ENCODE data around the gene KRT14.
"Not testable (repeated sequence)": the region's sequence is repeated elsewhere in the genome, so short reads cannot be mapped to it uniquely, and the experiment has no call there.

Gene KRT14

GRCh38 chr17:41606930-41607329, 20.2 kb upstream of the KRT14 start:
- DNase-seq (ENCODE audit: low read depth in 2 of 2): not testable (repeated sequence)

DNA sequence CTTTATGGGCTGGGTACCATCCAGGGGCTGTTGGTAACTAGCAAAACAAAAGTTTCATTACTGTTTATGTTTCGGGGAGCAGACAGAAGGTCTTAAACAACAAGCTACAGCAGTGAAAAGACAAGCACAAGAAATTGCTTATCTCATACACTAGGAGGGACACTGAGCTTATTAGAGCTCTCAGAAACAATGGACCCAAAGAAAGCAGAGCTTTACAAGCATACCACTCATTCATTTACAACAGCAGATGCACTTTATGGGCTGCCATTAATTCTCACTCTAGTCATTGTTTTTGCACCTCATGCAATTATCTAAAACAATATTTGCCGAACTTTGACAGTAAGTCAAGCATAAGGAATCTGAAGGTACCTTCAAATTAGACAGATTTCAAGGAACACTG, 15.8 kb upstream of the KRT14 start:
- no peak for DNase-seq (ENCODE audit: low read depth in 2 of 2)

DNA sequence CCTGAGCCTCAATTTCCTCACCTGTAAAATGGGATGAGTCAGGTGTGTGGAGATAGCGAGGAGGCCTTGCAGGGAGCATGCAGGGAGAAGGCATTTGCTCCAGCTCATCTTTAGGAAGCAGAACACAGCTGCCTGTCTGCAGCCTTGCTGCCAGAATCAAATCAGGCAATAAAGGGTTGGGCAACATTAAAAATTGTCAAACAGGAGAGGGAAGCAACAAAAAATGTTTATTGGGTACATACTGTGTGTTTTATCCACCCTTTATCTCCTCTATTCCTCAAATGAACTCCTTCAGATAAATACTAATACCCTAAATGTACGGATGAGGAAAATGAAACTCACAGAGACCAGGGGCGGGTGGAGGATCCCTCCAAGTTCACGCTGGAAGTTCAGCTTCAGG, 13.6 kb upstream of the KRT14 start:
- no peak for DNase-seq (ENCODE audit: low read depth in 2 of 2)

GRCh38 chr17:41599680-41600079, 13.0 kb upstream of the KRT14 start:
- DNase-seq (ENCODE audit: low read depth in 2 of 2): no peak

DNA sequence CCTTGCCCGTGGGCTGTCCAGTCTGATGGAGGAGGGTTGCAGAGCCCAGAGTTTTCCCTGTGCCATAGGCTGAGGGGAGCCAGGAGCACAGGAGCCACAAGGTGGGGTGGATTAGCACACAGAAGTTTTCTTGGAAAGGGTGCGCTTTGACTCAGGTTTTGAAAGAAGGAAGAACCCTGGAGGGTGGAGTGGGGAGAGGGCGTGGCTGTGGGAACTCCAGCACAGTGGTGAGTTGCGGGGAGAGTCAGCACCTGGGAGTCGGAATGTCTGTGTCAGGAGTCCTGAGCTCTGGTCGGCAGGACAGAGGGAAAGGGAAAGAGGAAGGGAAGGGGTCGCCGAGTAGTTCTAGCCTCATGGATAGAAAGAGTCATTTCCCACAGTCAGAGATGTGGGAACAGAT, 8.9 kb upstream of the KRT14 start:
- no peak for DNase-seq (ENCODE audit: low read depth in 2 of 2)

DNA sequence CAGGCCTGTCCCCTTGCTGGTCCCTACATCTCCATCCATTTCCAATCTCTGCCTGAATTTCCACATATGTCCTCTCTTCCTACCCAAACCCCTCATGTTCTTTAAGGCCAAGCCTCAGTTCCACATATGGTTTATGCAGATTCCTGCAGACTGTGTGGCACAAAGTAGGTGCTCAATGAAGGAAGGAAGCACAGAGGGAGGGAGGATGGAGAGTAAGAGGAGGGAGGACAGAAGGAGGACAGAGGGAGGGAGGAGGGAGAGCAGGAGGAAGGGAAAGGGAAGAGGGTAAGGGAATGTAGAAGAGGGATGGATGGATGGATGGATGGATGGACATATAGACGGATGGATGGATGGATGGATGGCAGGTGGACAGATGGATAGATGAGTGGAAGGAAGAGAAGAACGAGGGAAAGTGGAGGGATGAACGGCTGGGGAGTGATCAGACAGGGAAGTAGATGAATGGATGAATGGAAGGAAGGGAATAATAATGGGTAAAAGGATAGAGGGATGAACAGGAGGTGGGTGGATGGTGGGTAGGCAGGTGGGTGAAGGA, 7.7 kb upstream of the KRT14 start:
- DNase-seq (ENCODE audit: low read depth in 2 of 2): no peak

DNA sequence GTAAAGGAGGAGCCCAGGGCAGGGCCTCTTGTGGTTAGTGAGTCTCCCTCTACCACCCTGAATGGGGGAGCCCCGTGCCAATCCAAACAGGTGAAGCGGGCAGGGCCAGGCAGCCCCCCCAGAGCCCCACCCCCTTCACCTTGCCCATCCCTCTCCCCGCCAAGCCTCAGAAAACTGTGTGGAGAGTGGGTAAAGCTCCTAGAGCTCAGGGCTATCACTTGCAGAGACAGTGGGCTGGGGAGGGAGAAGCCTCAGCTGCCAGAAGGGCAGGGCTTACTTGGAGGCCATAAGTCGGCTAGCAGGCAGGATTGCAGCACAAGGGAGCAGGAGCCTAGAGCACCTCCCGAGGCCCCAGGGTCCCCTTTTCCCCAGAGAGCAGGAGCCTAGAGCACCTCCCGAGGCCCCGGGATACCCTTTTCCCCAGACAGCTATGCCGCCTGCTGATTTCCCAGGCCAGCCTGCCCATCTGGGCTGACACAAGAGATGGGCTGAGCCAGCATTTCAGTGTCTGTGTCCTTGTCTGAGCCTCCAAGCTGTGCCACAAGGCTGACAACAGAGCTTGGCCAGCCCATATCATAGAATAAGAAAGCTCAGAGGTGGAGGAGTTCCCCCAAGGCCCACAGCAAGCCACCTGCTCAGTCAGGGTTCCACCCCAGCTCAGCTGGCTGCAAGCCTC, 6.7 kb upstream of the KRT14 start:
- DNase-seq (ENCODE audit: low read depth in 2 of 2): no peak

GRCh38 chr17:41592601-41593305, 6.1 kb upstream of the KRT14 start:
- DNase-seq (ENCODE audit: low read depth in 2 of 2): no peak

- DNase-seq (ENCODE audit: low read depth in 2 of 2): no peak
Observed at GRCh38 chr17:41589301-41589700, 2.6 kb upstream of the KRT14 start.

DNA sequence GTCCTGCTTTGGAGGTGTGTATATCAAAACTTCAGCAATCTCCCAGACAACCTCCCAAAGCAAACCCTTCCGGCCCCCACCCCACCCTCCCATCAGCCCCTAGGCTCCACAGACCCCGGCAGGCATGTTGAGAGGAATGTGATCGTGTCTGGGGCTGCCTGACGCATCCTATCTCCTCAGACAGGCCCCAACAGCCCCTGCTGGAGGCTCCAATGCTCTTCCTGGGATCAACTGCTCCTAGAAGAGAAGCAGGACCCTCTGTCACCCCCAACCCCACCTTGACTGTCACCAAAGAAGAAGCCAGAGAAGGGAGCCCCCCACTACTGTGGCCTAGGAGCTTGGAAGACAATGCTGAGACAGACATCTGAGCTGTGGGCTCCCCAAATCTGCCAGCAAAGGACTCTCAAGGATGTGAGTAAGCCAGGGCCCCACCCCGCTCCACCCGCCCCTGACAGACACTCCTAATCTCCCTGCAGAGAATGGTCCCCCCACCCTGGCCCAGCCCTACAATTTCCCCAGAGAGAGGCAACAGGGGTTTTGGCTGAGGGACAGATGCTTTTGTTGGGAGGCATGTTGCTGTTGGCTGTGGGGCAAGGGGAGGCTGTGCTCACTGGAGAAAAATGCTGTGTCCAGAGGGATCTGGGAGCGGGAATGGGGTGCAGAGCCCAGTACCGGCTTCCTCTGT, 1.6 kb upstream of the KRT14 start:
- no peak for DNase-seq (ENCODE audit: low read depth in 2 of 2)

GRCh38 chr17:41585301-41586056, 1.2 kb downstream of the KRT14 start:
- no peak for DNase-seq (ENCODE audit: low read depth in 2 of 2)

GRCh38 chr17:41584331-41584927, 2.3 kb downstream of the KRT14 start:
- DNase-seq (ENCODE audit: low read depth in 2 of 2): not testable (repeated sequence)

GRCh38 chr17:41583137-41584127, 3.3 kb downstream of the KRT14 start:
- DNase-seq (ENCODE audit: low read depth in 2 of 2): no peak

DNA sequence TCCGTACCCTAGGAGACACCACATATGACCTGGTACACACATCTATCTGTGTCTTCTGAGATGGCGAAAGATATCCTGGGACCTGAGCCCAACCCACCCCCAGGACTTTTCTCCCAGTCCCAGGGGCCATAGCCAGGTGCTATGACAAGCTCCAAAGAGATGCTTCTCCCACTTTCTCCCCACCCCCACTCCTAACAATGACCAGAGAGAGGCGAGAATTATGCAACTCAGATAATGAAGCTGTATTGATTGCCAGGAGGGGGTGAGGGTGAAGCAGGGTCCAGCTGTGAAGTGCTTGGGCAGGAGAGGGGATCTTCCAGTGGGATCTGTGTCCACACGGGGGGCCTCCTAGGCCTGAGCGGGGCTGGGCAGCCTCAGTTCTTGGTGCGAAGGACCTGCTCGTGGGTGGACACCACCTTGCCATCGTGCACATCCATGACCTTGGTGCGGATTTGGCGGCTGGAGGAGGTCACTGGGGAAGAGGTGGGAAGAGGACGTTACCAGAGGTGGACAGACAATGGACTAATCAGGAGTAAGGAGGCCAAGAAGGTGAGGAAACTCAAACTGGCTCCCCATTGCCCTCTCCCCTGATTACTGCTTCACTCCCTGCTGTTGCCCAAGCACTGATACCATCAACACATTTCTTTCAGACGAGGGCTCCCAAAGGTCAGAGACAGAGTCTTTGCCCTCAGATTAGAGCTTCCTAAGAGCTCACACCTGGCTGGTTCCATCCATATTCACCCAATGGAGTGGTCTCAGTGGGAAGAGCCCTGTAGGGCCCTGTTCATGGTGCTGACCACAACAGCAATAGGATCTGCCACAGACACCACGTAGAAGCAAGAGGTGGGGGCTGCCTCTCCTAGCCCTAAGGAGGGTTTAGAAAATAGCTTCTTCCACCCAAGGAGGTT, 4.4 kb downstream of the KRT14 start:
- DNase-seq (ENCODE audit: low read depth in 2 of 2): not testable (repeated sequence)

DNA sequence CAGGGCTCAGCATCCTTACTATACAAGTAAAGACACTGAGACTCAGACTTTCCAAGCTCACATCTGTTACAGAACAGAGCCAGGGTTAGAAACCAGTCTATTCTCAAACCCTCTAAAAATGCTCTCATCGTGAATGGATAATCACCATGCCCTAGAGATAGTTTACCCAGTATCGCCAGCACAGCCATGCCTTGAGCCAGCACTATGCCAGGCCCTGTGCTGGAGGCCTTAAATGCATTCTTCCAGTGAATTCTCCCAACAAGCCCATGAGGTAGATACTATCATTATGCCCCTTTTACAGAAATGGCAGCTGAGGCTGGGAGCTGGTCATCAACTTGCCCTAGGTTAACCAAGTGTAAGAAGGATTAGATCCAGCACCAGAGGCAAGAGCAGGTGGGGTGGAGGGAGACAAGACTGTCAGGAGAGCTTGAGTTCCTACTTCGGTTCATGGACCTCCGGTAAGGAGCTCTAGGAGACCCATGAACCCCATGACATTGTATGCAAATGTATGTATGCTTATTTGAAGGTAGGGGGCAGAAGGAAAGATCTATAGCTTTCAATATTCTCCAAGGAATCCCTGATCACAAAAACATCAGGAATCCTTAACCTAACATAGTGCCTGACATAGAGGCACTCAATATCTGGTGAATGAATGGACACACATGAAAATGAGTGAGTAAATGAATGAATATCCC, 5.2 kb downstream of the KRT14 start:
- no peak for DNase-seq (ENCODE audit: low read depth in 2 of 2)

GRCh38 chr17:41580687-41581365, 5.9 kb downstream of the KRT14 start:
- no peak for DNase-seq (ENCODE audit: low read depth in 2 of 2)

- no peak for DNase-seq (ENCODE audit: low read depth in 2 of 2)
Observed at GRCh38 chr17:41580244-41580575, 6.5 kb downstream of the KRT14 start.
